HG02973 (cell line): Measurements from ENCODE around the gene NKX2-8.
"Not testable (repeated sequence)": the region's sequence is repeated elsewhere in the genome, so short reads cannot be mapped to it uniquely, and the experiment has no call there.

Source experiments
- ATAC-seq: cut with Tn5 transposase; IDR thresholded peaks from one replicate; pipeline ENCODE4 v1.9.1; 2021; ENCODE audit warnings: moderate library complexity; ENCODE audit not compliant: unreplicated experiment

Gene NKX2-8

GRCh38 chr14:36580141-36580855, 2.1 kb downstream of the NKX2-8 start:
- no peak for ATAC-seq

GRCh38 chr14:36579573-36580140, 2.8 kb downstream of the NKX2-8 start:
- no peak for ATAC-seq

- no peak for ATAC-seq
These were observed 3.3 kb downstream of the NKX2-8 start for GRCh38 chr14:36579001-36579555.

- no peak for ATAC-seq
These were observed 12.3 kb downstream of the NKX2-8 start for GRCh38 chr14:36570065-36570464.

GRCh38 chr14:36556811-36557433, 25.5 kb downstream of the NKX2-8 start:
- ATAC-seq: no peak

GRCh38 chr14:36555998-36556743, 26.2 kb downstream of the NKX2-8 start:
- no peak for ATAC-seq

GRCh38 chr14:36553656-36554260, 28.7 kb downstream of the NKX2-8 start:
- ATAC-seq: no peak

- ATAC-seq: no peak
These were observed 31.5 kb downstream of the NKX2-8 start for GRCh38 chr14:36550899-36551298.

GRCh38 chr14:36544280-36544679, 38.1 kb downstream of the NKX2-8 start:
- not testable (repeated sequence) for ATAC-seq

- no peak for ATAC-seq
These were observed 44.4 kb downstream of the NKX2-8 start for GRCh38 chr14:36538051-36538450.
